NCI-H2029 (cell line): ENCODE results near the gene RNU1-1.
"Not testable (repeated sequence)": the region's sequence is repeated elsewhere in the genome, so short reads cannot be mapped to it uniquely, and the experiment has no call there.

Experiments
- DNase-seq: peaks from one replicate; lab custom pipeline; 2025; lab: John Stamatoyannopoulos, UW

The RNU1-1 gene

DNA sequence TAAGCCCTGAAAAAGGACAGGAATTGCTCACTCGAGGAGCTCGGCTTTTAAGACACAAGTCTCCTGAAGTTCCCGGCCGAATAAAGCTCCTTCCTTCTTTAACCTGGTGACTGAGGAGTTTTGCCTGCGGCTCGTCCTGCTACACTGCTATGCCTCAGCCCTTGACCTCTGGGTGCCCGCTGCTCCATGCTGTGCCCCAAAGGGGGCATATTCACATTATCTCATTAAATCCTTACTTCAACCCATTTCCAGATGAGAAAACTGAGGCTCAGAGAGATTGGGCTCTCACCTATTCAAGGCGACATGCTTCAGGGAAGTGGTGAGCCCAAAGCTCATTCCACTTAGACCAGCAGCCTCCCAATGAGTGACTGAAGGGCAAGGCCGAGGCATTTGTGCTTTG lies 20.4 kb downstream of the RNU1-1 start:
- DNase-seq = not testable (repeated sequence)

GRCh38 chr1:16492937-16493336 lies 21.1 kb downstream of the RNU1-1 start:
- not testable (repeated sequence) for DNase-seq

GRCh38 chr1:16491056-16491675 lies 22.9 kb downstream of the RNU1-1 start:
- no peak for DNase-seq

GRCh38 chr1:16489195-16489880 lies 24.7 kb downstream of the RNU1-1 start:
- DNase-seq = not testable (repeated sequence)

DNA sequence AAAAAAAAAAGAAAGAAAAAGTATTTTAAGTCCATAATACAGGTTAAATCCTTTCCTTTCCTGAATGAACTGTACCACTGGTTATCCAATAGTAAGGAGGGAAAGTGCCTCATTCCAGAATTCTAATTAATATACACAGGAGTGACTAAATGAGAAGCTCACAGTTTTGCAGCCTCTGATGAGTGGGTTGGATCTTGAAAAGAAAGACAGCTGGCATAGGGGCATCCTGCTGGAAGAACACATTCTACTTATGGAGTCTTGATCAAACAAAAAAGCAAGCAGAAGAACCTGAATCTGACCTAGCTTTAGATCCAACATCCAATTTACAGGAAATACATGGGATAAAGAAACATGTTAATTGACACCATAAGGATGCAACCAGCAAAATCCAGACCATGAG lies 27.1 kb downstream of the RNU1-1 start:
- not testable (repeated sequence) for DNase-seq

DNA sequence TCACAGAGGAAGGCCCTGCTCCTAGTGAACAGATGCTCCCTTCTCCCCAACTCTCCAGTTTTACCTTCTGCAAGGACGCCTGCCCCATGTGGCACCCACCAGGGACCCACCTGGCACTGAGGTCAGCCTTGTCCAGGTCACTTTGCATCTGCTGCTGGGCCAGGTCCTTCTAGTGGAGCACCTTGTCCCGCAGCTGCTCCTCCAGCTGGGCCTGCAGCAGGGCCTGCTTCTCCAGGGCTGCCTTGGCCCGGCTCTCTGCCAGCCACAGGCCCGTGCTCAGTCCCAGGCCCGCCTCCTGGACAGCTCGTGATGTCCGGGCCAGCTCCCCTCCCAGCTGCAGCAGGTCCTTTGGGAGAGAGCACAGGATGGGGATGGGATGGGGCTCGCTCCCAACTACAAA lies 27.8 kb downstream of the RNU1-1 start:
- not testable (repeated sequence) for DNase-seq

GRCh38 chr1:16484931-16485330 lies 29.2 kb downstream of the RNU1-1 start:
- DNase-seq = no peak

DNA sequence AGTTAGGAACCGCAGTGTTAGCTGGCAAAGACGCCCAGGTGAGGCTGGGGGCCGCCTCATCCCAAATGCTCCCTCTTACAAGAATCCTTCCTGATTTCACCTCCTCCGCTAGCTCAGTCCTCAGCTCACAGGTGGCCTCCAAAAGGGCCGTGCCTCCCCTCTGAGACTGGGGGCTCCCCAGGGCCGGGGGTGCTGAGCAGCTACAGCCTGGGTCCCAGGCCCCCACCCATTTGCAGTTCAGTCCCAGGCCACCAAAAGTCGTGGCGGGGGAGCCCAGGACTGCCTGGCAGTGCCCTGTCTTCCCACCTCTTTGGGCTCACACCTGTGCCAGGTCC lies 29.6 kb downstream of the RNU1-1 start:
- DNase-seq = no peak

GRCh38 chr1:16483639-16484500 lies 30.2 kb downstream of the RNU1-1 start:
- DNase-seq = not testable (repeated sequence)

- DNase-seq = not testable (repeated sequence)
Observed at GRCh38 chr1:16483146-16483545, 30.9 kb downstream of the RNU1-1 start.

DNA sequence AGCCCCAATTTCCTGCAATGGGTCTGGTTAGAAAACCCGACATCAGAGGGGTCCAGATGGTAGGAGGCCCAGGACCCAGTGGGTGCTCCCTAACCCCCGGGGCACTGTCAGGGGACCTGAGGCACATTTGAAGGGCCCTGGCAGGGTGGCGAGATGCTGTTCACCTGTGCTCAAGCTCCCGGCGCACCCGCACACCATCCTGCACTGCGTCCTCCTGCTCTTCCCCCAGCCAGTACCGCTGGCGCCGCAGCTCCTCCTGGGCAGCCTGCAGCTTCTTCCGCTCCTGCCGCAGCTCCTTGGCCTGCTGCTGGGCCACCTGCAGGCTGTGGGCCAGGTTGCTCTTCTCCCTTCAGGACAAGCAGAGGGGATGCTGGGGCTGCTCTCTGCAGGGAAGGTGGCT lies 36.0 kb downstream of the RNU1-1 start:
- DNase-seq = no peak

DNA sequence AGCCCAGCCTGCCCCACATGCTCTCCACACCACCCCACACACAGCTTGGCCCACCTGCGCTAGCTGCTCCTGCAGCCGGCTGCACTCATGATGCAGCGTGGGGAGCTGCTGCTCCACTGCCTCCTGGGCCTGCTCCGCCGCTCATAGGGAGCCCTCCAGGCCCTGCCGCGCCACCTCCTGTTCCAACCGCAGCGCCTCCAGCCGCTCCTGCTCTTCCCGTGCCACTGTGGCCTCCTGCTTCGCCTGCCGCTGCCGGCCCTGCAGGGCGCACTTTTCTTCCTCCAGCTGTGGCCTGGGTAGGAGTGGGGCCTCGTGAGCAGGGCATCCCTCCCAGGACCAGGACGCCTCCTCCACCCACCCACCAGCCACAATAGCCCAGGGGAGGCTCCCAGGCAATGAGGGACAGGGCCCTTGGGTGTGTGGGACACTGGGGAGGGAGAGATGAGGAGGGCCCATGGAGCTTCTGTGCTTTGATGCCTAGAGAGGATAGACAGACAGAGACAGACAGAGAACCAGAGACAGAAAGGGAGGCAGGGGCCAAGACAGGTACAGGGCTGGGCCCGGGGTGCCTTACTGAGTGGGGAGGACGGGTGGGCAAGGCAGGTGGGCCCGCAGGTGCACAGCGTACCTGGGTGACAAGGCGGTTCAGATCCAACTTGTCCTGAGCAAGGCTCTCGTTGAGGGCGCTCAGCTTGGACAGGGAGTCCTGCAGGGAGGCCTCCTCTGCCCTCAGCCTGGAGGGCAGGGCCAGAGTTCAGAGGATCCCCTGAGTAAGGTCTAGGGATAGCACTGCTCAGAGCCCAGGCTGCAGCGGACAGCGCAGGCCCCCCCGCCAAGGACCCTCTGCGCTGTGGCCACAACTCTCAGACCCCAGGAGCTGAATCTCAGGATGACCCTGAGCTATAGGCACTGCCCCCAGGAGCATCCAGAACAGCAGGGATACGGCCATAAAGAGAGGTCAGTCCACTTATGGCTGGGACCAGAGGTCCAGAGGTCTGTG lies 38.0 kb downstream of the RNU1-1 start:
- not testable (repeated sequence) for DNase-seq

- not testable (repeated sequence) for DNase-seq
Observed at GRCh38 chr1:16474891-16475290, 39.2 kb downstream of the RNU1-1 start.

DNA sequence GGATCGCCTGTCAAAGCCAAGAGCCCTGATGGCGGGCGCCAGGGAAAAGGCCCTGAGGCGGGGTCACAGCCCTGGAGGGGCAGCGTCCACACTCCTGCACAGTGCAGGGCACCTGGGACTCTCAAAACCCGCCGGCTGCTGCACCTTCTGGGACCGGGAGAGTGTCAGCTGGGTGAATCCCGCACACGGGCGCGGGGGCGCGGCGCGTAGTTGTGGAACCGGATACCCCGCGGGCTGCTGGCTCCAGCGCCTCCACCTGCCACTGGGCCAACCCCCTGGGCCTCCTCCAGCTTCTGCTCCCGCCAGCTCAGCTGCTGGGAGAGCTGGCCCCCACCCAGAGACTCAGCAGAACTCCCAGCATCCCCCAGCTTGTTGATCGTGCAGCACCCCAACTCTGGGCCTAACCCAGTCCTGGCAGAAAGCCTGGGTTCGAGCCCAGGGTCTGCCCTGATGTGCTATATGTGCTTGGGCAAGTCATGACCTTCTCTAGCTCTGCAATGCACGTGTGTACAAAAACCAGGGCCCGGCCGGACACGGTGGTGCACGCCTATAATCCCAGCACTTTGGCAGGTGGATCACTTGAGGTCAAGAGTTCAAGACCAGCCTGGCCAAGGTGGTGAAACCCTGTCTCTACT lies 39.8 kb downstream of the RNU1-1 start:
- no peak for DNase-seq

GRCh38 chr1:16468558-16468957 lies 45.5 kb downstream of the RNU1-1 start:
- DNase-seq = no peak

DNA sequence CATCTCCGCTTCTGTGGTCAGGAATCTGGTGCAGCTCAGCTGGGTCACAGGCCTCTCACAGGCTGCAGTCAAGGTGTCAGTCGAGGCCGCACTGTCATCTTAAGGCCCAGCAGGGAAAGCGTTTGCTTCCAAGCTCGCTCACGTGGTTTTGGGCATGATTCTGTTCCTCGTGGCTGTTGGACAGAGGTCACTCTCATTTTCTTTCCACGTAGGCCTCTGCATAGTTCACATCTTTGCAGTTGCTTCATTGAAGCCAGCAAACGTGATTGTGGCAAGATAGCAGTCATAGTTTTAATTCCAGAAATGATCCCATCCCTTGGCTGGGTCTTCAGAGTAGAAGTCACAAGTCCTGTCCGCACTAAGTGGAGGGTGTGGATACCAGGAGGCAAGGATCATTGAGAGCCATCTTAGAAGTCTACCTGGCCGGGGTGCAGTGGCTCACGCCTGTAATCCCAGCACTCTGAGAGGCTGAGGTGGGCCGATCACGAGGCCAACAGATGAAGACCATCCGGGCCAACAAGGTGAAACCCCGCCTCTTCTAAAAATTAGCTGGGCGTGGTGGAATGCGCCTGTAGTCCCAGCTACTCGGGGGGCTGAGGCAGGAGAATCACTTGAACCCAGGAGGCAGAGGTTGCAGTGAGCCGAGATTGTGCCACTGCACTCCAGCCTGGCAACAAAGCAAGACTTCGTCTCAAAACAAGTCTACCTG lies 49.0 kb downstream of the RNU1-1 start:
- DNase-seq = no peak
